GM12874 (cell line): ENCODE results near the gene TANGO6.

Experiments used
- CTCF ChIP-seq: IDR thresholded peaks from 2 replicates; pipeline ENCODE4 v1.5.1; 2011; ENCODE audit warnings: low read depth, mild to moderate bottlenecking, control low read depth, low read length, moderate library complexity; ENCODE audit not compliant: insufficient read depth

Gene TANGO6

GRCh38 chr16:68951991-68952877, 108.9 kb downstream of the TANGO6 start:
- no peak for TF ChIP-seq CTCF

DNA sequence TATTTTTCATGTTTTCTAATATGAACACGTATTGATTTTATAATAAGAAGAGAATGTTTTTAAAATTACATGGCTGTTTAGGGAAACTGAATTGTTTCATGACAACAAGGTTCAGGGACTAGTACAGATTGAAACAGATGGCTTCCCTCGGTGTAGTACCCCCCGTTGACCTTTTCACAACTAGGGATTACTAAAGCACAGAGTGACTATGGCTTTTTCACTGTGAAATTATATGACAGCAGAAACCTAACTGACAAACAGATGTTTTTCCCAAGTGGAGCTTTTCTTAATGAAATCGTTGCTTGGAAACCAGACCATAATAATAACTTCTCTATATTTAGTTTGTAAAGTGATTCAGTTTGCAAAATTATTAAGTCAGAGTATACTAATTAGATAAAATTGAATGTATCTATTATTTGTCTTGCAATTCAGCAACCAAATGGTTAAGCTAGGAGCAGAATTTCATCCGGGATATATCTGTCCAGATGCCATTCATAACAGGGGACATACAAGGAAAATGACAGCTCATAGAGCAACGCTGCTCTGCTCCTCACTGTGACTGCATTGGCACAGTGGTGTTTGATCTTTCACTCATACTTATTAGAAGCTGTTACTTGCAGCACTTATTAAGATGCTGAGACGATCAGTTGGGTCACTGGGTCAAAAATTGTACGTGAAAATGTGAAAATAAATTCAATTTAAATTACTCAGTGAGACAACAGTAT, 111.7 kb downstream of the TANGO6 start:
- no peak for TF ChIP-seq CTCF

DNA sequence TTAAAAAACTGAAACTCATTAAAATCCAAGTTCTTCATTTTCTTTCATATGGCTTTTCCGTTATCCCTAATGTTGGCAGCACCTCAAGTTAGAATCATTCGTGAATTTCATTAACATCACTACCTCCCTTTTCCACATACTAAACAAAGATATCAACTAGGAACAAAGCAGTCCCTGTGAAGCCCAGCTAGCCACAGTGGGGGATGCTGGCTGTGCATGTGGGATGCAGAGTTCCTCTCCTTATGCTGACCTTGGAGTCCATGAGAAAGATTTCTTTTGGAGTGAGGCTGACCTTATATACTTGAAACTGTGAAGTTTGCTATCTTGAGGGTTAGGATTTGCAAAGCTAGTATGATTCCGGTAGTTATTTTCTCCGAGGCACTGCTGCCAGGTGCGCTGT, 117.6 kb downstream of the TANGO6 start:
- no peak for TF ChIP-seq CTCF

GRCh38 chr16:68961778-68962402, 118.6 kb downstream of the TANGO6 start:
- TF ChIP-seq CTCF: no peak

DNA sequence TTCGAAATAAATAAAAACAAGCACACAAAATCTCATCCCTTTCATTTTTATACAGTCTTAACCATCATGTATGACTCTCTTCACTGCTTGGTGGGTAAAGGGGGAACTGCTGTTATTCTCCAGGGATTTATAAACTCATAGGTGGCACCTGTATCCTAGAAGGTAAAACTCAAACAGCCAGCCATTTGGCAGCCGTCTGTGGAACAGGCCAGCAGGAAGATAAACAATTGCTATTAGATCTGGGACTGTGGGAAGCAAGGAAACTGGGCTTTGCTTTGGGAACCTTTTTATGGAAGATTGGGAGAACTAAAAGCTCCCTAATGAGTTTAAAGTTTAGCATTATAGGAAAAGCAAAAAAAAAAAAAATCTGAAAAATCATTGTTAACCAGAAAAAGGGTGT, 126.0 kb downstream of the TANGO6 start:
- TF ChIP-seq CTCF: no peak

- no peak for TF ChIP-seq CTCF
Observed at GRCh38 chr16:68972013-68972412, 128.7 kb downstream of the TANGO6 start.

- TF ChIP-seq CTCF: no peak
Observed at GRCh38 chr16:68972720-68973119, 129.4 kb downstream of the TANGO6 start.
